H1 (cell line): ENCODE measurements around the gene MYOM3. TPM values are rescaled to one million over a fixed set of nuclear protein-coding genes. Genes with fewer than 3 reads are reported as not detected.
A peak's percentile ranks its signal among the peaks of the same experiment; 100 is the strongest.

Experiments used
- CTCF ChIA-PET: fragments of 300-600 bp; sonication (Branson Sonifier 250); formaldehyde crosslinking; loops from one replicate; lab custom pipeline; 2021; ENCODE audit not compliant: partially characterized antibody; lab: Charles Lee
- POLR2A ChIA-PET: fragments of 300-600 bp; sonication (Branson Sonifier 250); formaldehyde crosslinking; loops from one replicate; lab custom pipeline; 2021; ENCODE audit warnings: inconsistent platforms; ENCODE audit not compliant: partially characterized antibody; lab: Charles Lee
- DNase-seq, 2 experiments: peaks; one replicate each; pipeline versions ENCODE4 v3.0.0 to v3.0.0-alpha.2; 2010 to 2022; ENCODE audit warnings: low spot score in 2 of 2, low read depth in 1 of 2, mixed read lengths in 1 of 2
- FAIRE-seq: peaks from 2 replicates; lab custom pipeline; 2011; peaks lifted over from hg19 to GRCh38; lab: Jason Lieb, UNC
- H2AFZ ChIP-seq: 2 replicates; pipeline ENCODE4 v1.8.1; 2012; ENCODE audit warnings: low read length, inconsistent platforms
- H2AK5ac ChIP-seq: 2 replicates; pipeline ENCODE4 v1.6.1; 2013; ENCODE audit warnings: low read depth, low read length
- H2BK120ac ChIP-seq: replicated peaks from 2 replicates; pipeline ENCODE3; 2013; ENCODE audit warnings: low read depth, low read length, inconsistent platforms
- H2BK12ac ChIP-seq: 2 replicates; pipeline ENCODE4 v1.6.1; 2013; ENCODE audit warnings: low read depth, low read length
- H2BK15ac ChIP-seq: 2 replicates; pipeline ENCODE4 v1.6.1; 2013; ENCODE audit warnings: low read length
- H2BK20ac ChIP-seq: 2 replicates; pipeline ENCODE4 v1.6.1; 2013; ENCODE audit warnings: low read length
- H2BK5ac ChIP-seq: 2 replicates; pipeline ENCODE4 v1.6.1; 2013; ENCODE audit warnings: low read depth, low read length
- H3K14ac ChIP-seq: 2 replicates; pipeline ENCODE4 v1.6.1; 2013; ENCODE audit warnings: inconsistent platforms; ENCODE audit not compliant: insufficient read length
- H3K18ac ChIP-seq: 2 replicates; pipeline ENCODE4 v1.6.1; 2013; ENCODE audit warnings: low read length; ENCODE audit errors: extremely low read depth
- H3K23ac ChIP-seq: 2 replicates; pipeline ENCODE4 v1.6.1; 2013; ENCODE audit warnings: inconsistent platforms; ENCODE audit not compliant: insufficient read length
- H3K23me2 ChIP-seq: 2 replicates; pipeline ENCODE4 v1.6.1; 2013; ENCODE audit warnings: low read depth, low read length
- H3K27ac ChIP-seq: 2 replicates; pipeline ENCODE4 v1.6.1; 2011; ENCODE audit warnings: low read depth, low read length, inconsistent platforms
- H3K27me3 ChIP-seq, 4 experiments: replicated peaks in 1 of 4; 1 replicate in 1 of 4; 2 replicates in 3 of 4; pipeline versions ENCODE4 v1.6.1 to v1.8.1; 2011 to 2013; ENCODE audit warnings: low read length in 3 of 4, mild to moderate bottlenecking in 3 of 4, inconsistent platforms in 2 of 4, mixed read lengths in 2 of 4, moderate library complexity in 1 of 4; ENCODE audit not compliant: control insufficient read depth in 3 of 4, insufficient read depth in 3 of 4; ENCODE audit errors: extremely low read depth in 1 of 4
- H3K36me3 ChIP-seq, 4 experiments: 2 replicates each; pipeline versions ENCODE4 v1.6.1 to v1.8.1; 2011 to 2013; ENCODE audit warnings: mild to moderate bottlenecking in 4 of 4, low read length in 3 of 4, moderate library complexity in 2 of 4, control low read depth in 1 of 4, inconsistent platforms in 1 of 4; ENCODE audit not compliant: insufficient read depth in 4 of 4, control insufficient read depth in 2 of 4
- H3K4ac ChIP-seq: replicated peaks from 2 replicates; pipeline ENCODE3; 2013; ENCODE audit warnings: low read length, low read depth, mixed read lengths, inconsistent platforms; ENCODE audit not compliant: insufficient read length
- H3K4me1 ChIP-seq, 4 experiments: replicated peaks in 1 of 4; 1 replicate in 1 of 4; 2 replicates in 3 of 4; pipeline versions ENCODE4 v1.6.1 to v1.8.1; 2011 to 2013; ENCODE audit warnings: low read length in 3 of 4, inconsistent platforms in 2 of 4, mixed read lengths in 1 of 4; ENCODE audit not compliant: insufficient read depth in 4 of 4, control insufficient read depth in 3 of 4
- H3K4me2 ChIP-seq, 2 experiments: 2 replicates each; pipeline versions ENCODE4 v1.6.1 to v1.8.1; 2011 to 2013; ENCODE audit warnings: low read depth in 2 of 2, low read length in 2 of 2, control low read depth in 1 of 2, inconsistent platforms in 1 of 2, mild to moderate bottlenecking in 1 of 2; ENCODE audit not compliant: insufficient read depth in 1 of 2
- H3K4me3 ChIP-seq, 4 experiments: fragments of 200-600, 300-600 bp in 1 of 4; sonication (generic), shearing (Covaris generic), sonication (Bioruptor Twin) in 1 of 4; 2 replicates each; pipeline versions ENCODE4 v1.5.1 to v1.8.1; 2011 to 2016; ENCODE audit warnings: low read length in 4 of 4, low read depth in 3 of 4, control low read depth in 2 of 4, inconsistent platforms in 2 of 4, mild to moderate bottlenecking in 2 of 4, mixed read lengths in 1 of 4, moderate library complexity in 1 of 4; ENCODE audit not compliant: insufficient read depth in 2 of 4; ENCODE audit errors: extremely low read depth in 1 of 4
- H3K56ac ChIP-seq: replicated peaks from 2 replicates; pipeline ENCODE3; 2013; ENCODE audit warnings: low read depth, mild to moderate bottlenecking, mixed read lengths, low read length, inconsistent platforms; ENCODE audit not compliant: insufficient read length
- H3K79me1 ChIP-seq: 2 replicates; pipeline ENCODE4 v1.6.1; 2013; ENCODE audit warnings: low read depth, low read length, control low read depth
- H3K79me2 ChIP-seq, 2 experiments: 2 replicates each; pipeline versions ENCODE4 v1.6.1 to v1.8.1; 2012 to 2013; ENCODE audit warnings: low read length in 2 of 2, mild to moderate bottlenecking in 2 of 2, inconsistent platforms in 1 of 2; ENCODE audit not compliant: insufficient read depth in 2 of 2, control insufficient read depth in 1 of 2
- H3K9ac ChIP-seq, 4 experiments: replicated peaks in 1 of 4; 1 replicate in 1 of 4; 2 replicates in 3 of 4; pipeline versions ENCODE4 v1.6.1 to v1.8.1; 2011 to 2013; ENCODE audit warnings: low read depth in 3 of 4, low read length in 3 of 4, control low read depth in 2 of 4, mild to moderate bottlenecking in 2 of 4, moderate library complexity in 2 of 4, inconsistent platforms in 1 of 4; ENCODE audit errors: extremely low read depth in 1 of 4
- H3K9me3 ChIP-seq, 2 experiments: 2 replicates each; pipeline versions ENCODE4 v1.6.1 to v1.8.1; 2012 to 2013; ENCODE audit warnings: mild to moderate bottlenecking in 2 of 2, moderate library complexity in 2 of 2, control low read depth in 1 of 2, inconsistent platforms in 1 of 2, low read depth in 1 of 2, low read length in 1 of 2, mixed read lengths in 1 of 2; ENCODE audit not compliant: insufficient read depth in 2 of 2
- H4K20me1 ChIP-seq, 2 experiments: replicated peaks in 1 of 2; 2 replicates each; pipeline versions ENCODE3 to v1.8.1; 2011 to 2013; ENCODE audit warnings: inconsistent platforms in 2 of 2, low read length in 2 of 2, mild to moderate bottlenecking in 1 of 2; ENCODE audit not compliant: insufficient read depth in 2 of 2, control insufficient read depth in 1 of 2
- H4K5ac ChIP-seq: 2 replicates; pipeline ENCODE4 v1.6.1; 2013; ENCODE audit warnings: low read length, low read depth, mixed read lengths, inconsistent platforms; ENCODE audit not compliant: insufficient read length
- H4K8ac ChIP-seq: 2 replicates; pipeline ENCODE4 v1.8.0; 2013; ENCODE audit warnings: mild to moderate bottlenecking, moderate library complexity, low read length, inconsistent platforms; ENCODE audit not compliant: insufficient read depth; ENCODE audit errors: extremely low read depth
- H4K91ac ChIP-seq: replicated peaks from 2 replicates; pipeline ENCODE3; 2013; ENCODE audit warnings: low read length, mixed read lengths, inconsistent platforms; ENCODE audit not compliant: insufficient read length
- CREB1 ChIP-seq: IDR thresholded peaks from 2 replicates; pipeline ENCODE4 v1.6.1; 2012; ENCODE audit warnings: inconsistent platforms
- GTF2F1 ChIP-seq: IDR thresholded peaks from 2 replicates; pipeline ENCODE4 v1.6.1; 2012; ENCODE audit warnings: low read depth, low read length, improper control_type of control experiment, borderline replicate concordance
- JUND ChIP-seq: IDR thresholded peaks from 2 replicates; pipeline ENCODE4 v1.6.1; 2011; ENCODE audit warnings: mild to moderate bottlenecking, improper control_type of control experiment, low read length
- NRF1 ChIP-seq: IDR thresholded peaks from 2 replicates; pipeline ENCODE4 v1.6.1; 2011; ENCODE audit warnings: mild to moderate bottlenecking, low read depth, low read length, improper control_type of control experiment
- RAD21 ChIP-seq, 2 experiments: IDR thresholded peaks in 1 of 2; conservative IDR thresholded peaks in 1 of 2; 2 replicates each; pipeline ENCODE4 v1.6.1; 2011; ENCODE audit warnings: low read depth in 2 of 2, low read length in 2 of 2, improper control_type of control experiment in 1 of 2, inconsistent platforms in 1 of 2, mild to moderate bottlenecking in 1 of 2, moderate library complexity in 1 of 2
- RNF2 ChIP-seq: fragments of 200-900, 300-1000 bp; sonication (generic); IDR thresholded peaks from 2 replicates; pipeline ENCODE4 v1.7.1; 2016; ENCODE audit warnings: borderline replicate concordance, low read depth, mild to moderate bottlenecking, antibody characterized with exemption, low read length; ENCODE audit not compliant: poor library complexity, severe bottlenecking; ENCODE audit errors: missing control alignments
- WGBS, 2 experiments: shearing (Covaris generic) in 1 of 2; methylation state at CpG; one replicate each; pipeline versions ENCODE4 v1.1.6 to v1.1.7; 2013 to 2015; ENCODE audit warnings: low lambda C conversion rate in 2 of 2, mixed read lengths in 2 of 2, inconsistent platforms in 1 of 2, low coverage in 1 of 2, missing lambda C conversion rate in 1 of 2; ENCODE audit not compliant: insufficient replicate concordance in 2 of 2, insufficient coverage in 1 of 2, insufficient read length in 1 of 2; ENCODE audit errors: extremely low coverage in 1 of 2, missing lambda C conversion rate in 1 of 2; 5-methylcytosine and 5-hydroxymethylcytosine counted together
- polyA plus RNA-seq, 7 experiments: library from polyadenylated mRNA; depleted of rRNA in 3 of 7; stranded (reverse) in 5 of 7; unstranded in 2 of 7; fragments of >200 nt in 5 of 7; fragments of 200-250 nt in 2 of 7; gene quantifications; 1 replicate in 5 of 7; 2 replicates in 1 of 7; 4 replicates in 1 of 7; pipeline versions ENCODE4 v1.2.1 to v1.2.3, GENCODE V29; 2011 to 2013; ENCODE audit warnings: missing spikeins in 2 of 7, mixed read lengths in 2 of 7
- total RNA-seq: library from RNA; stranded (reverse); fragmentation: NEBNext Ultra II Directional; extraction: Animal tissue kit (Norgen Biotek cat#: 25700); gene quantifications from 2 replicates; pipeline ENCODE4 v1.2.1, GENCODE V29; 2021
- TF ChIP-seq, protein P1 (sequence below), 3 experiments: IDR thresholded peaks; 1 replicate in 2 of 3; 2 replicates in 1 of 3; pipeline versions ENCODE4 v1.5.1 to v1.6.1; 2011; ENCODE audit warnings: low read length in 3 of 3, mild to moderate bottlenecking in 3 of 3, inconsistent platforms in 2 of 3, low read depth in 1 of 3, moderate library complexity in 1 of 3; ENCODE audit not compliant: insufficient read depth in 1 of 3; ENCODE audit errors: control extremely low read depth in 1 of 3

Gene MYOM3
- total and polyA plus RNA-seq, 2 of the 8 experiments (the other 6 are each of a cell fraction or from before 2014, with no cell fraction given): 0.08 to 0.09 TPM

DNA sequence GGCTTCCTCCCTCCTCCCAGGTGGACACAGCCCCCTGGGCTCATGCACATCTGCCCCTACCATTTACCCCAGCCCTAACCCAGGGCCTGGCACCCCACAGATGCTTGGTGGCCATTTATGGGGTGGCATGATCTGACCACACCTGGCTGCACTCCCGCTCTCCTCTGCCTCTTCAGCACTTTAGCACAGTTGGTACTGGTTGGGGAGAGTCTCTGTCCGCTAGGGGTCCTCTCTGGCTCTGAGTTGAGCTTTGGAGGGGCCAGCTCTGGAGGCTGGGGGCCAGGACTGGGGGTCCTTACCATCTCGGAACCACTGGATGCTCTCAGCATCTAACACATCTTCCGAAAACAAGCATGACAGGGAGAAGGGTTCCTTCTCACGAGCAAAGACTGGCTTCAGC is 17.4 kb downstream of the MYOM3 start:
- Histone ChIP-seq H3K18ac (no peak overlapping the region), H4K20me1 (no peaks in the 10 kb centered on the region), H3K36me3 (no peaks in the 10 kb centered on the region), H2AFZ (no peak overlapping the region), H3K79me1 (no peaks in the 10 kb centered on the region), H3K27ac (no peak overlapping the region), H3K14ac (no peak overlapping the region), H2BK15ac (no peak overlapping the region), H3K4me1 (peaks cover 0 to 6% (median 2%) of the 10 kb centered on the region in 4 experiments; a peak in 3 of 7 replicates), H4K91ac (no peak overlapping the region), H3K4me3 (no peak overlapping the region), H3K56ac (no peak overlapping the region), H3K23ac (no peak overlapping the region), H3K23me2 (no peaks in the 10 kb centered on the region), H3K27me3 (no peaks in the 10 kb centered on the region), H3K9ac (no peak overlapping the region), H2BK120ac (no peak overlapping the region), H2BK5ac (no peak overlapping the region), H4K5ac (no peak overlapping the region), H3K79me2 (no peaks in the 10 kb centered on the region), H3K4ac (no peak overlapping the region), H3K4me2 (no peak overlapping the region), H2BK12ac (no peak overlapping the region), H3K9me3 (no peaks in the 10 kb centered on the region), H4K8ac (no peak overlapping the region), H2AK5ac (no peak overlapping the region), H2BK20ac (0 out of 2 replicates have a peak overlapping the region, but pooled peaks have one; percentile 32)
- FAIRE-seq (no peak), DNase-seq (peak in 1 of 2 experiments; percentile 63)
- CTCF ChIA-PET: interaction anchor here (0.6 to 5.0 kb wide), 12 partner anchors 8 to 90 kb away, joined by 3 to 35 read pairs (median 4); partner anchors contain the start of gene MYOM3
- 78% methylated on average over 5 of the region's 5 CpGs; no CpG with 5 or more reads in 1 of the 2 experiments for WGBS, 2 experiments
- TF ChIP-seq NRF1 (no peak), RNF2 (no peak), GTF2F1 (no peak), JUND (no peak), RAD21 (IDR thresholded peaks at IDR 0.05 in 1 of 2, conservative IDR thresholded peaks at IDR 0.05 in 1 of 2; ENCODE audit: low read depth in 2 of 2, low read length in 2 of 2) (peak; percentile 32 to 53; a peak in 3 of 4 replicates), CREB1 (no peak)
- TF ChIP-seq, protein P1, sequence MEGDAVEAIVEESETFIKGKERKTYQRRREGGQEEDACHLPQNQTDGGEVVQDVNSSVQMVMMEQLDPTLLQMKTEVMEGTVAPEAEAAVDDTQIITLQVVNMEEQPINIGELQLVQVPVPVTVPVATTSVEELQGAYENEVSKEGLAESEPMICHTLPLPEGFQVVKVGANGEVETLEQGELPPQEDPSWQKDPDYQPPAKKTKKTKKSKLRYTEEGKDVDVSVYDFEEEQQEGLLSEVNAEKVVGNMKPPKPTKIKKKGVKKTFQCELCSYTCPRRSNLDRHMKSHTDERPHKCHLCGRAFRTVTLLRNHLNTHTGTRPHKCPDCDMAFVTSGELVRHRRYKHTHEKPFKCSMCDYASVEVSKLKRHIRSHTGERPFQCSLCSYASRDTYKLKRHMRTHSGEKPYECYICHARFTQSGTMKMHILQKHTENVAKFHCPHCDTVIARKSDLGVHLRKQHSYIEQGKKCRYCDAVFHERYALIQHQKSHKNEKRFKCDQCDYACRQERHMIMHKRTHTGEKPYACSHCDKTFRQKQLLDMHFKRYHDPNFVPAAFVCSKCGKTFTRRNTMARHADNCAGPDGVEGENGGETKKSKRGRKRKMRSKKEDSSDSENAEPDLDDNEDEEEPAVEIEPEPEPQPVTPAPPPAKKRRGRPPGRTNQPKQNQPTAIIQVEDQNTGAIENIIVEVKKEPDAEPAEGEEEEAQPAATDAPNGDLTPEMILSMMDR (IDR thresholded peaks at IDR 0.05; ENCODE audit: control extremely low read depth in 1 of 3, insufficient read depth in 1 of 3, low read depth in 1 of 3, low read length in 3 of 3): peak; percentile 48 to 57 (median 48)
- POLR2A ChIA-PET: interaction anchor here (1.0 kb wide), 1 partner anchor 14 kb away, joined by 4 read pairs; no protein-coding TSS in a partner anchor
